ENCODE results near the gene CRTC3.
"Not testable (repeated sequence)": the region's sequence is repeated elsewhere in the genome, so short reads cannot be mapped to it uniquely, and the experiment has no call there.

- TF ChIP-seq EZH2 (IDR thresholded peaks at IDR 0.05; ENCODE audit: insufficient read depth, low read length); CTCF (IDR thresholded peaks at IDR 0.05; ENCODE audit: insufficient read depth, low read depth, low read length): not testable (repeated sequence)
These were observed 18.5 kb upstream of the CRTC3 start for GRCh38 chr15:90511211-90511618.
